NCI-H128 (cell line): Measurements from ENCODE around the gene SLC29A4.
"Not testable (repeated sequence)": the region's sequence is repeated elsewhere in the genome, so short reads cannot be mapped to it uniquely, and the experiment has no call there.

Source experiments
- DNase-seq: peaks from one replicate; lab custom pipeline; 2025; ENCODE audit not compliant: unreplicated experiment; lab: John Stamatoyannopoulos, UW

The SLC29A4 gene, protein sequence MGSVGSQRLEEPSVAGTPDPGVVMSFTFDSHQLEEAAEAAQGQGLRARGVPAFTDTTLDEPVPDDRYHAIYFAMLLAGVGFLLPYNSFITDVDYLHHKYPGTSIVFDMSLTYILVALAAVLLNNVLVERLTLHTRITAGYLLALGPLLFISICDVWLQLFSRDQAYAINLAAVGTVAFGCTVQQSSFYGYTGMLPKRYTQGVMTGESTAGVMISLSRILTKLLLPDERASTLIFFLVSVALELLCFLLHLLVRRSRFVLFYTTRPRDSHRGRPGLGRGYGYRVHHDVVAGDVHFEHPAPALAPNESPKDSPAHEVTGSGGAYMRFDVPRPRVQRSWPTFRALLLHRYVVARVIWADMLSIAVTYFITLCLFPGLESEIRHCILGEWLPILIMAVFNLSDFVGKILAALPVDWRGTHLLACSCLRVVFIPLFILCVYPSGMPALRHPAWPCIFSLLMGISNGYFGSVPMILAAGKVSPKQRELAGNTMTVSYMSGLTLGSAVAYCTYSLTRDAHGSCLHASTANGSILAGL

GRCh38 chr7:5282543-5283316 lies at the start of gene SLC29A4:
TSS of gene SLC29A4 (plus strand) at chr7:5282943. CDS start at chr7:5287817, 4,874 bp downstream.
- DNase-seq, result no peak

DNA sequence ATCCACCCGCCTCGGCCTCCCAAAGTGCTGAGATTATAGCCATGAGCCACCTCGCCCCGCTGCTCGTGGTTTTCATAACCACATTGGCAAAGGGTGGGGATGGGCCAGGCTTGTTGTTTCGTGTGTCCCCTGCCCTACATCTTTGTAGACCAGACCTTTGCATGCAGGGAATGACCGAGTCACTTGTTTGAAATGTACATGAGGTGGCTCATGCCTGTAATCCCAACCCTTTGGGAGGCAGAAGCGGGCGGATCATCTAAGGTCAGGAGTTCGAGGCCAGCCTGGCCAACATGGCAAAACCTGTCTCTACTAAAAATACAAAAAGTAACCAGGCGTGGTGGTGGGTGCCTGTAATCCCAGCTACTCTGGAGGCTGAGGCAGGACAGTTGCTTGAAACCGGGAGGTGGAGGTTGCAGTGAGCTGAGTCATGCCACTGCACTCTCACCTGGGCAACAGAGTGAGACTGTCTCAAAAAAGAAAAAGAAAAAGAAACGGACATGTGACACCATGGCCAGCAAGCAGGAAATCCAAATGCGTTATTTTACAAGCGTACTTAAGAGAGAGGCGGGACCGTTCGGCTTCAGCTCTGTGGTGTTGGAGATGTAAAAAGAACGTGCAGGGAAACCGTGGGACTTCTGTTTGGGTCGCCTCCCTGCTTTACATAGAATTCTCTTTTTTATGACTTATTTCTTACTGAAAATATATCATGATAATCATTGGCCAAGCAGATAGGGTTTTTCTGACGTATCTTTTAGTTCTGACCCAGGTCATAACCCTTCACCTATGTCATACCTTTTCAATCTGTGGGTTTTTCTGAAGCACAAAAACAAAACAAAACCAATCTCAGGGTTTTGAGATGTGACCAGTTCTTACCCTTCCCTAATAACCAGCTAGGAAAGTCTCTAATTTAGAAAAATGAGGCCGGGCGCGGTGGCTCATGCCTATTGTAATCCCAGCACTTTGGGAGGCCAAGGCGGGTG lies 47.6 kb upstream of the SLC29A4 start:
- no peak for DNase-seq

DNA sequence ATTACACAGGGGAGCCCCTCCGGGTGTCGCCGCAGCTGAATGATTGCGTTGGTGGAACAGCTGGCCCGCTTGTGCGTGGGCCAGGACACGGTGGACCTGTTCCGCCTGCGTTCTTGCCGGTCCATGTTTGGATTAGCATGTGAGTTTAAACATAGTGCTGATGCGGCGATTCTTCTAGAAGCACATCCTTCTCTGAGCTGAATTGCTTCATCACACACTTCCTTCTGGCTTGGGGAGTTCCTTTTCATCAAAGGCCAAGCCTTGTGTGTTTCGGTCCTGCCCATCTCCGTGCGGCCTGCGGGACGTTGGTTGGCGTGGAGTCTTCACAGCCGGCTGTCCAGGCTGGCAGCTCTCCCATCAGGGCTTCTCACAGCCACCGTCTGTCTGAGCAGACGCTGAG lies 45.5 kb upstream of the SLC29A4 start:
- DNase-seq, result no peak

DNA sequence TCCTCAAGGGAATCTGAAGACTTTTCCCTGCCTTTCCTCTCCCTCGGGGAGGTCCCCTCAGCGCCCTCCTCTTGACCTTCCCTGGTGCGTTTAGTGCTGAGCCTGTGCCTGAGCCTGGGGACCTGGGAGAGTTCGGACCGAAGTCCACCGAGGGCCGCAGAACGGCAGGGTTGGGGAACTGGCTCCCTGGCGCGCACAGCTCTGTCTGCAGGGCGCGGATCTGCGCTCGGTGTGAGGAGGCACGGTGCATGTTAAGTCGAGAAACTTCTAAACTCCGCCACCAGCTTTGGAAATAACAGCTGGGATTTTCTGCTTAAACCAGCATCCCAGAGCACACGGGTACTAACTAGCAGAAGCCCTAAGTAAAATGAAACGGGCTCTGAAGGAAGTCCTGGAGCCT lies 44.2 kb upstream of the SLC29A4 start:
- no peak for DNase-seq

DNA sequence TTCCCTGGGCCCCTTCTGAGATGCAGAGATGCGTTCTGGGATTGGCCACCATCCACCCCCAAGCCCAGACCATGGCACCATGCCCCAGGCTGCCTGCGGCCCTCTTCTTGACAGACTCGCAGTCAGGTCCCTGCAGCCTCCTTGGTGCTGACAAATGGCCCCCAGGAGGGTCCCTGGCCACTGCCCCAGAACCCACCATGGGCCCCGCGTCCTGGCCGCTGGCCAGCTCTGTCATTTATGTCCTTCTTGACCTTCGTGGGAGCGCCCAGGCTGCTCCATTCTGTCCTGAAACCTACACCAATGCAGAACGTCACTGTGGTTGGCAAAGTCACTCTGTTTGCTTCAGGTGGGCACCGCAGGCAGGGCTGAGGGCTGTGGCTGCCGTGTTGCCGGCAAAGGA lies 39.5 kb upstream of the SLC29A4 start:
- DNase-seq, result no peak

DNA sequence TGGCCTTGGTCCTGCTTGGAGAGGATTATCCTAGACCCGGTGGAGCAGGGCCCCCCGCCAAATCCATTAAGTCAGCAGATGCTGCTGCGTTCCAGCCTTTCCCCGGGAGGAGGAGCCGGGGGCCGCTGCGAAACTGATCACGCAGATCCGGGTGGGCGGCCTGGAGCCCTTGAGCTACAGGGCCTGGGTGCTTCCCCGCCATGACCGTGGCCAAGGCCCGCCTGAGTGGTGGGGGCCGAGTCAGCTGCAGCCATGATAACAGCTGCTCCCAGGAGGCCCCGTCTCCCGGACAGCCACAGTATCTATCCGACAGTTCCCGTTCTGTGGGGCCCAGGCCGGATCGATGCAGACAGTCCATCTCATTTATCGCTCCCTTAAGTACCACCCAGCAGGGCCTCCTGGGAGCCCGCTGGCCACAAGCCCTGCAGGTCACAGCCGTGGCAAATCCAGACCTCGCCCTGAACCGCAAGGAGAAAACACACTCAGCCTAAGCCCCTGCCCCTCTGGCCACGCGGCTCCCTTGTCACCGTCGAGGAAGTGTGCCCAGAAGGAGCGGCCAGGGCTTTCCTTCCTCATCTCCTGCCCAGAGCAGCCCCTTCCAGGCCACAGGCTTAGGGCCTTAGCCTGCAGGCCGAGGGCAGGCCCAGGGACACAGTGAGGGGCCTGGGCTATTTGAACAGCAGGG lies 34.4 kb upstream of the SLC29A4 start:
- no peak for DNase-seq

DNA sequence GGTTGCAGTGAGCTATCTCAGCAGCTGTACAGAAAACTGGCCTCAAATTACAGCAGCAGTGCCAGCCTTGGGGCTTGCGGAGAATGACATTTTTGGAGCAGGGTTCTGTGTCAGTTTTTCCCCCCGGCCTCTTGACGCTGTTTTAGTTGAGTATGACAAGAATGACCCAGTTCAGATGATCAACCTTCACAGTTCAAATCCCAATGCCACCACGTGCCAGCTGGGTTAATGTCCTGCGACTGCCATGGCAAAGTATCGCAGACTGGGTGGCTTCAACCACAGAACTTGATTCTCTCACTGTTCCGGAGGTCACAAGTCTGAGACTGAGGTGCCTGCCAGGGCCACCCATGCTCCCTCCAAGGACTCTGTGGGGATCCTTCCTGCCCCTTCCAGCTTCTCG lies 32.0 kb upstream of the SLC29A4 start:
- not testable (repeated sequence) for DNase-seq

DNA sequence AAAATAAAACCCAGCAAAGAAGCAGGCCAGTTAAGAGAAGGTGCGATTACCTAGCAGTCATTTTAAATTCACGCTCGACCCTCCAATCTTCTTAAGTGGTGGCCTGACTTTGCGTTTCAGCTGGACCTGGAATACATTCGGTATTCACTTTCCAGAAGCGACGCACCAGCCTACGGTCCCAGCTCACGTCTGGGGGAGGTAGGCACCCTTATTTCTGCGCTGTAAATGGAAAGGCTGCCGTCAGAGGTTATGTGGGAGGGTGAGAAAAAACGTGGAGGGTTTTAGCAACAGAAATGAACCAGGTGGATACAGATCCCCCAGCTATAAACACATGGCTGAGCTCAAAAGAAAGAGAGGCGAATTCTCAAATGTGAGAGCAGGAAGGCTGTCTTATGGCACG lies 29.2 kb upstream of the SLC29A4 start:
- DNase-seq, result not testable (repeated sequence)

DNA sequence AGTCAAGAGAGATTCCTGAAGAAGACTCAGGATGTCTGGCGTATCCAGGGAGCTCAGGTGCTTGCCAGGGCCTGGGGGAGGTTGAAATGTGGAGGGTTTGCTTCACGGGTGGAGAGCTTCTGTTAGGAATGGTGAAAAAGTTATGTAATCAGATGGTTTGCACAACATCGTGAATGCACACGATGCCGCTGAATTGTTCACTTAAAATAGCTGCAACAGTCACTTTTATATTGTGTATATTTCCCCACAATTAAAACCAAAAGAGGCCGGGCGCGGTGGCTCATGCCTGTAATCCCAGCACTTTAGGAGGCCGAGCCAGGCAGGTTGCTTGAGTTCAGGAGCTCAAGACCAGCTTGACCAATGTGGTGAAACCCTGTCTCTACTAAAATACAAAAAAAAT lies 28.4 kb upstream of the SLC29A4 start:
- DNase-seq, result not testable (repeated sequence)

- no peak for DNase-seq
Measured at GRCh38 chr7:5255832-5256231, 26.9 kb upstream of the SLC29A4 start.

- DNase-seq, result not testable (repeated sequence)
Measured at GRCh38 chr7:5260530-5261068, 22.1 kb upstream of the SLC29A4 start.

GRCh38 chr7:5263066-5263465 lies 19.7 kb upstream of the SLC29A4 start:
- not testable (repeated sequence) for DNase-seq

DNA sequence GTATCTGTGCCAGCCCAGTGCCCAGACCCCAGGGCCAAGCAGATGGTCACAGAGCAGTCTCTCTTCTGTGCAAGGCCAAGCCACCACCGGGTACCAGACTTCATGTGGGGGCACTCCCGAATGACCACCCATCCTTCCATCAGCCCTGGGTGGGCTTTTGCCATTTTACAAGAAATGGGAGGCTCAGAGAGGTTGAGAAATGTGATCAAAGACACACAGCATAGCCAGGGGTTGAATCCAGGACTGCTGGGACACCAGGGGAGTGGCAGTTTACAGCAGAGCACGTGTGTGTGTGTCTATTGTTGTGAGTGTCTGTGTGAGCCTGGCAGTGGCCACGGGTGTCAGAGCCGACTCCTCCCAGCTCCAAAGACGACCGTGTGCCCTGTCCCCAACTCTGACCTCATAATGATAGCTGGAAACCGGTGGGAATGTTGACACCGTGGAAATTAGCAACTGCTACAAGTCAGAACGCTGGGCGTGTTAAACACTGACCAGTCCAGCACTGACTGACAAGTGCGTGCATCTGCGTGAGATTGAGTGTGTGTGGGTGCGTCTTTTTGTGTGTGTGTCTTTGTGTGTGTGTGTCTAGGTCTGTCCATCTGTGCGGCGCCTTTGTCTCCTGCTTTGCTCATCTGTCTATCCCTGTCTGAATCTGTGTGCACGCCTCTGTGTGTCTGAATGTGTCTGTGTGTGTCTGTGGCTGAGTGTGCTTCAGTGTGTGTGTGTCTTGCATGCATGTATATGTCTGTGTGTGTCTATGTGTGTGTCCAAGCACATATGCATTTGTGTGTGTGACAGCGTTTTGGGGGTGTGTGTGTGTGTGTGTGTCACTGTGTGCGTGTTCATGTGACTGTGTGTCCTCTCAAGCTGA lies 17.2 kb upstream of the SLC29A4 start:
- no peak for DNase-seq

- DNase-seq, result no peak
Measured at GRCh38 chr7:5266191-5267028, 16.3 kb upstream of the SLC29A4 start.

- DNase-seq, result not testable (repeated sequence)
Measured at GRCh38 chr7:5267829-5268228, 14.9 kb upstream of the SLC29A4 start.

GRCh38 chr7:5269992-5270657 lies 12.6 kb upstream of the SLC29A4 start:
- not testable (repeated sequence) for DNase-seq

DNA sequence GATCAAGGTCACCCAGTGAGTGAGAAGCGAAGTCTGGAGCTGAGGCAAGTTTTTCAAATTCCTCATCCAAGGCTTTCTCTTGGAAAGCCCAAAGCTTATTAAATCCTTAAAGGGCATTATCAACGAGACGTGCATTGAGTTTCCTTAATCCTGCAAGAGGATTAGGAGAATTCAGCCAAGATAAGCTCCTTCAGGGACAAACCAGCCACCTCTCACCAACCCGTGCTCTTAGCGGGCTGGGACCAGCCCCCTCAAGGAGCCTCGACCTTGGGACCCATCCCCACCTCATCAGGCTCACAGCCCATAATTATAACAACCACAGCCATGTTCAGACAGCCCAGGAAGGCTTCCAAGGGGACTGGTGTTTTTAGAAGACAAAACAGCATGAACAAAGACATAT lies 12.0 kb upstream of the SLC29A4 start:
- DNase-seq, result no peak
